H9 (cell line): ENCODE results near the gene DNAJA2. TPM values are rescaled to one million over a fixed set of nuclear protein-coding genes. Genes with fewer than 3 reads are reported as not detected.
"Not testable (repeated sequence)": the region's sequence is repeated elsewhere in the genome, so short reads cannot be mapped to it uniquely, and the experiment has no call there.

Experiments used
- DNase-seq: peaks from one replicate; pipeline ENCODE4 v3.0.0-alpha.2; 2017
- H2AFZ ChIP-seq: one replicate; pipeline ENCODE4 v1.6.1; 2013; ENCODE audit warnings: mild to moderate bottlenecking, low read length, control low read depth, moderate library complexity
- H2AK5ac ChIP-seq: 2 replicates; pipeline ENCODE4 v1.6.1; 2013; ENCODE audit warnings: low read length, control low read depth, mixed read lengths; ENCODE audit not compliant: insufficient read length
- H2BK120ac ChIP-seq: one replicate; pipeline ENCODE4 v1.6.1; 2013; ENCODE audit warnings: low read depth, mild to moderate bottlenecking, low read length, control low read depth, inconsistent platforms; ENCODE audit not compliant: poor library complexity, severe bottlenecking
- H2BK12ac ChIP-seq: 2 replicates; pipeline ENCODE4 v1.6.1; 2013; ENCODE audit warnings: low read length, control low read depth, mixed read lengths, low read depth; ENCODE audit not compliant: insufficient read length
- H2BK15ac ChIP-seq: 2 replicates; pipeline ENCODE4 v1.6.1; 2013; ENCODE audit warnings: low read depth, low read length, control low read depth
- H2BK20ac ChIP-seq: one replicate; pipeline ENCODE4 v1.6.1; 2013; ENCODE audit warnings: low read depth, mild to moderate bottlenecking, low read length, control low read depth, inconsistent platforms; ENCODE audit not compliant: poor library complexity, severe bottlenecking
- H2BK5ac ChIP-seq: 2 replicates; pipeline ENCODE4 v1.6.1; 2013; ENCODE audit warnings: low read length, control low read depth, mixed read lengths; ENCODE audit not compliant: insufficient read length
- H3K14ac ChIP-seq: 2 replicates; pipeline ENCODE4 v1.6.1; 2013; ENCODE audit warnings: low read length, control low read depth; ENCODE audit not compliant: insufficient read depth
- H3K18ac ChIP-seq: 2 replicates; pipeline ENCODE4 v1.6.1; 2013; ENCODE audit warnings: low read depth, mild to moderate bottlenecking, mixed read lengths, low read length, control low read depth; ENCODE audit not compliant: insufficient read length
- H3K23ac ChIP-seq: 2 replicates; pipeline ENCODE4 v1.6.1; 2013; ENCODE audit warnings: low read length, control low read depth, mixed read lengths, low read depth; ENCODE audit not compliant: insufficient read length
- H3K23me2 ChIP-seq: 2 replicates; pipeline ENCODE4 v1.6.1; 2013; ENCODE audit warnings: low read depth, mild to moderate bottlenecking, mixed read lengths, low read length, control low read depth; ENCODE audit not compliant: insufficient read length, poor library complexity, severe bottlenecking
- H3K27ac ChIP-seq: 2 replicates; pipeline ENCODE4 v1.5.1; 2013; ENCODE audit warnings: low read length, control low read depth, mixed read lengths, low read depth; ENCODE audit not compliant: insufficient read length
- H3K27me3 ChIP-seq: 2 replicates; pipeline ENCODE4 v1.6.1; 2013; ENCODE audit warnings: low read length, control low read depth, inconsistent platforms; ENCODE audit not compliant: insufficient read depth
- H3K4ac ChIP-seq: 2 replicates; pipeline ENCODE4 v1.6.1; 2013; ENCODE audit warnings: low read depth, mild to moderate bottlenecking, control low read depth, inconsistent platforms, low read length, moderate library complexity
- H3K4me1 ChIP-seq: 2 replicates; pipeline ENCODE4 v1.6.1; 2013; ENCODE audit warnings: low read length, control low read depth, inconsistent platforms; ENCODE audit not compliant: insufficient read depth
- H3K4me2 ChIP-seq: 2 replicates; pipeline ENCODE4 v1.6.1; 2013; ENCODE audit warnings: low read length, control low read depth, mixed read lengths; ENCODE audit not compliant: insufficient read length, insufficient read depth
- H3K56ac ChIP-seq: 2 replicates; pipeline ENCODE4 v1.6.1; 2013; ENCODE audit warnings: low read depth, mild to moderate bottlenecking, mixed read lengths, low read length, control low read depth; ENCODE audit not compliant: insufficient read length
- H3K79me1 ChIP-seq: 2 replicates; pipeline ENCODE4 v1.6.1; 2013; ENCODE audit warnings: low read depth, mild to moderate bottlenecking, moderate library complexity, low read length, control low read depth, inconsistent platforms; ENCODE audit not compliant: insufficient read depth, poor library complexity, severe bottlenecking
- H3K79me2 ChIP-seq: 2 replicates; pipeline ENCODE4 v1.6.1; 2013; ENCODE audit warnings: low read length, control low read depth, inconsistent platforms; ENCODE audit not compliant: insufficient read depth
- H3K9ac ChIP-seq: 2 replicates; pipeline ENCODE4 v1.6.1; 2013; ENCODE audit warnings: low read length, control low read depth, mixed read lengths; ENCODE audit not compliant: insufficient read length; ENCODE audit errors: extremely low read depth
- H3K9me3 ChIP-seq: one replicate; pipeline ENCODE4 v1.6.1; 2013; ENCODE audit warnings: low read depth, low read length, inconsistent platforms; ENCODE audit not compliant: control insufficient read depth
- H3T11ph ChIP-seq: one replicate; pipeline ENCODE4 v1.6.1; 2013; ENCODE audit warnings: mild to moderate bottlenecking, low read length, control low read depth, inconsistent platforms
- H4K20me1 ChIP-seq: one replicate; pipeline ENCODE4 v1.6.1; 2013; ENCODE audit not compliant: control insufficient read depth, insufficient read length, insufficient read depth
- H4K5ac ChIP-seq: 2 replicates; pipeline ENCODE4 v1.6.1; 2013; ENCODE audit warnings: low read depth, mild to moderate bottlenecking, mixed read lengths, low read length, control low read depth; ENCODE audit not compliant: insufficient read length
- H4K8ac ChIP-seq: replicated peaks from 2 replicates; pipeline ENCODE4 v1.6.1; 2013; ENCODE audit warnings: low read length, control low read depth, mixed read lengths, low read depth; ENCODE audit not compliant: insufficient read length
- H4K91ac ChIP-seq: 2 replicates; pipeline ENCODE4 v1.6.1; 2013; ENCODE audit warnings: low read depth, mild to moderate bottlenecking, moderate library complexity, mixed read lengths, low read length, control low read depth; ENCODE audit not compliant: insufficient read length
- H3K27ac Mint-ChIP-seq, 3 experiments: 2 replicates in 2 of 3; 3 replicates in 1 of 3; pipeline ENCODE4 v1.8.0; 2020 to 2021; ENCODE audit warnings: mixed read lengths in 3 of 3, mild to moderate bottlenecking in 1 of 3, moderate library complexity in 1 of 3
- H3K27me3 Mint-ChIP-seq: 2 replicates; pipeline ENCODE4 v1.8.0; 2021; ENCODE audit warnings: low read depth, mild to moderate bottlenecking, moderate library complexity, mixed read lengths
- H3K36me3 Mint-ChIP-seq, 3 experiments: 2 replicates in 2 of 3; 3 replicates in 1 of 3; pipeline ENCODE4 v1.8.0; 2020 to 2021; ENCODE audit warnings: low read depth in 3 of 3, mixed read lengths in 3 of 3; ENCODE audit not compliant: insufficient read depth in 1 of 3
- H3K4me1 Mint-ChIP-seq, 2 experiments: 2 replicates each; pipeline ENCODE4 v1.8.0; 2020; ENCODE audit warnings: mixed read lengths in 2 of 2
- H3K4me3 Mint-ChIP-seq, 2 experiments: 2 replicates in 1 of 2; 3 replicates in 1 of 2; pipeline ENCODE4 v1.8.0; 2020 to 2021; ENCODE audit warnings: mild to moderate bottlenecking in 2 of 2, mixed read lengths in 2 of 2, moderate library complexity in 1 of 2
- H3K9me3 Mint-ChIP-seq, 2 experiments: 2 replicates in 1 of 2; 3 replicates in 1 of 2; pipeline ENCODE4 v1.8.0; 2020; ENCODE audit warnings: mild to moderate bottlenecking in 2 of 2, mixed read lengths in 2 of 2, moderate library complexity in 1 of 2
- WGBS: extraction: QIAGEN DNeasy Blood & Tissue Kit; methylation state at CpG from one replicate; pipeline ENCODE4 v1.1.7; 2013; ENCODE audit warnings: missing lambda C conversion rate, low lambda C conversion rate, mixed read lengths; ENCODE audit not compliant: insufficient read length; ENCODE audit errors: extremely low coverage; 5-methylcytosine and 5-hydroxymethylcytosine counted together
- total RNA-seq: library from RNA; stranded (reverse); gene quantifications from 2 replicates; pipeline ENCODE4 v1.2.1, GENCODE V29; 2021
- TF ChIP-seq, protein P1 (sequence below): fragments of 200-600 bp; sonication (generic); conservative IDR thresholded peaks from 3 replicates; pipeline ENCODE4 v1.8.0; 2021; ENCODE audit warnings: antibody characterized with exemption, mild to moderate bottlenecking

Gene DNAJA2
- total RNA-seq, 1 experiment from 2014 or later, result 102 TPM

DNA sequence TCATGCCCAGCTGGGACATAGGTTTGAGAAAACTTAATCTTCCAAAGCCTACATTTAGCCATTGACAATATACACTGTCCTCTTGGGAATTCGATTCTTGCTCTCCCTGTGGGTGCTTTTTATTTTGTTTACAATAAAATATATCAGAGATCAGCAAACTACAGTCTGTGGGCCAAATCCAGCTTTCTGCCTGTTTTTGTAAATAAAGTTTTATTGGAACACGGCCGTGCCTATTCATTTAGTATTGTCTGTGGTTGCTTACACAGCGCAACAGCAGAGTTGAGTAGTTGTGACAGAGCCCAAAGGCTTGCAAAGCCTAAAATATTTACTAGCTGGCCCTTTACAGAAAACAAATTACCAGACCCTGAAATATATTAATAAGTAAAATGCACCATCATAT lies 39.7 kb upstream of the DNAJA2 start:
- Histone ChIP-seq H2AFZ (no peak overlapping the region), H3K79me1 (no peaks in the 10 kb centered on the region), H3K9ac (no peak overlapping the region), H3K23ac (no peak overlapping the region), H3T11ph (no peak overlapping the region), H2BK120ac (no peak overlapping the region), H4K8ac (no peak overlapping the region), H3K23me2 (no peaks in the 10 kb centered on the region), H3K18ac (no peak overlapping the region), H3K27ac (no peak overlapping the region), H3K27me3 (no peaks in the 10 kb centered on the region), H3K79me2 (no peaks in the 10 kb centered on the region), H2BK15ac (no peak overlapping the region), H2BK5ac (no peak overlapping the region), H2AK5ac (no peak overlapping the region), H4K20me1 (no peaks in the 10 kb centered on the region), H3K56ac (no peak overlapping the region), H3K14ac (no peak overlapping the region), H4K91ac (no peak overlapping the region), H3K4me2 (no peak overlapping the region), H3K4ac (no peak overlapping the region), H2BK20ac (no peak overlapping the region), H2BK12ac (no peak overlapping the region), H3K9me3 (no peaks in the 10 kb centered on the region), H3K4me1 (no peaks in the 10 kb centered on the region), H4K5ac (no peak overlapping the region)
- peaks cover 0 to 2% of the 10 kb centered on the region in 2 experiments; a peak in 1 of 5 replicates for H3K9me3 Mint-ChIP-seq
- H3K27ac Mint-ChIP-seq, result no peak overlapping the region
- TF ChIP-seq, protein P1, sequence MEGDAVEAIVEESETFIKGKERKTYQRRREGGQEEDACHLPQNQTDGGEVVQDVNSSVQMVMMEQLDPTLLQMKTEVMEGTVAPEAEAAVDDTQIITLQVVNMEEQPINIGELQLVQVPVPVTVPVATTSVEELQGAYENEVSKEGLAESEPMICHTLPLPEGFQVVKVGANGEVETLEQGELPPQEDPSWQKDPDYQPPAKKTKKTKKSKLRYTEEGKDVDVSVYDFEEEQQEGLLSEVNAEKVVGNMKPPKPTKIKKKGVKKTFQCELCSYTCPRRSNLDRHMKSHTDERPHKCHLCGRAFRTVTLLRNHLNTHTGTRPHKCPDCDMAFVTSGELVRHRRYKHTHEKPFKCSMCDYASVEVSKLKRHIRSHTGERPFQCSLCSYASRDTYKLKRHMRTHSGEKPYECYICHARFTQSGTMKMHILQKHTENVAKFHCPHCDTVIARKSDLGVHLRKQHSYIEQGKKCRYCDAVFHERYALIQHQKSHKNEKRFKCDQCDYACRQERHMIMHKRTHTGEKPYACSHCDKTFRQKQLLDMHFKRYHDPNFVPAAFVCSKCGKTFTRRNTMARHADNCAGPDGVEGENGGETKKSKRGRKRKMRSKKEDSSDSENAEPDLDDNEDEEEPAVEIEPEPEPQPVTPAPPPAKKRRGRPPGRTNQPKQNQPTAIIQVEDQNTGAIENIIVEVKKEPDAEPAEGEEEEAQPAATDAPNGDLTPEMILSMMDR, result no peak
- no peak overlapping the region for H3K4me3 Mint-ChIP-seq
- peaks cover 9 to 10% of the 10 kb centered on the region in 2 experiments for H3K4me1 Mint-ChIP-seq
- no peak for DNase-seq
- WGBS, result no CpG with 5 or more reads among the region's 4 CpGs
- H3K27me3 Mint-ChIP-seq, result no peaks in the 10 kb centered on the region
- no peaks in the 10 kb centered on the region for H3K36me3 Mint-ChIP-seq

DNA sequence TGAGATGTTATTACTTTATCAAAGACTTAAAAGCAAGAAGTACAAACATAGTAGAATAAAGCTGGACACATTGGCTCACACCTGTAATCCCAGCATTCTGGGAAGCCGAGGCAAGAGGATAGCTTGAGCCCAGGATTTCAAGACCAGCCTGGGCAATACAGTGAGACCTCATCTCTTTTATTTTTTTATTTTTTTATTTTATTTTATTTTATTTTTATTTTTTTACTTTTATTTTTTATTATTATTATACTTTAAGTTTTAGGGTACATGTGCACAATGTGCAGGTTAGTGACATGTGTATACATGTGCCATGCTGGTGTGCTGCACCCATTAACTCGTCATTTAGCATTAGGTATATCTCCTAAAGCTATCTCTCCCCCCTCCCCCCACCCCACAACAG lies 37.3 kb upstream of the DNAJA2 start:
- H3K4me2 ChIP-seq, H3K27ac Mint-ChIP-seq, H4K91ac ChIP-seq, H3K23me2 ChIP-seq, H3K23ac ChIP-seq, H3K36me3 Mint-ChIP-seq, H2AFZ ChIP-seq, H3K4me1 ChIP-seq, DNase-seq, H3K9me3 Mint-ChIP-seq, H3K79me1 ChIP-seq, H2BK20ac ChIP-seq, H4K20me1 ChIP-seq, H3K79me2 ChIP-seq, H3K27me3 ChIP-seq, H2BK15ac ChIP-seq, H3T11ph ChIP-seq, H3K4ac ChIP-seq, H2BK5ac ChIP-seq, H2BK120ac ChIP-seq, H2AK5ac ChIP-seq, H4K8ac ChIP-seq, H4K5ac ChIP-seq, H3K9me3 ChIP-seq, H3K56ac ChIP-seq, H3K27me3 Mint-ChIP-seq, H3K9ac ChIP-seq, H3K18ac ChIP-seq, H3K27ac ChIP-seq, H3K4me3 Mint-ChIP-seq, H3K14ac ChIP-seq, H3K4me1 Mint-ChIP-seq, H2BK12ac ChIP-seq: not testable (repeated sequence)
- WGBS, result no CpG with 5 or more reads among the region's 2 CpGs
